HepG2 (cell line): ENCODE results near the gene ACTN4. TPM values are rescaled to one million over a fixed set of nuclear protein-coding genes. Genes with fewer than 3 reads are reported as not detected.

Experiments
- BCL6 ChIP-seq: IDR thresholded peaks from 2 replicates; pipeline ENCODE4 v1.6.1; 2016; ENCODE audit warnings: missing genetic modification reagents, missing compliant biosample characterization
- CBX1 ChIP-seq: IDR thresholded peaks from one replicate; pipeline ENCODE4 v1.6.1; 2016; ENCODE audit warnings: antibody characterized with exemption, low read depth
- DNMT3B ChIP-seq: conservative IDR thresholded peaks from 2 replicates; pipeline ENCODE4 v1.6.1; 2016; ENCODE audit warnings: missing biosample characterization, control low read depth
- ISL2 ChIP-seq: sonication (generic); formaldehyde crosslinking; IDR thresholded peaks from 2 replicates; pipeline ENCODE4 v1.5.0; 2020; ENCODE audit warnings: missing genetic modification reagents
- KLF6 ChIP-seq: IDR thresholded peaks from 2 replicates; pipeline ENCODE4 v1.8.0; 2016; ENCODE audit warnings: missing biosample characterization, missing genetic modification reagents
- MAFG ChIP-seq: sonication (generic); formaldehyde crosslinking; IDR thresholded peaks from 2 replicates; pipeline ENCODE4 v1.5.1; 2020; ENCODE audit warnings: mild to moderate bottlenecking, missing genetic modification reagents
- PRDM4 ChIP-seq: sonication (generic); formaldehyde crosslinking; IDR thresholded peaks from 2 replicates; pipeline ENCODE4 v1.9.0; 2021; ENCODE audit warnings: missing genetic modification reagents, borderline replicate concordance
- RBAK ChIP-seq: sonication (generic); formaldehyde crosslinking; IDR thresholded peaks from 2 replicates; pipeline ENCODE4 v1.5.1; 2020; ENCODE audit warnings: mild to moderate bottlenecking, missing genetic modification reagents
- SETDB1 ChIP-seq: sonication (generic); formaldehyde crosslinking; IDR thresholded peaks from 2 replicates; pipeline ENCODE4 v1.5.1; 2020; ENCODE audit warnings: missing genetic modification reagents, mild to moderate bottlenecking, borderline replicate concordance
- TFE3 ChIP-seq: IDR thresholded peaks from 2 replicates; pipeline ENCODE4 v1.6.1; 2016
- THAP11 ChIP-seq: IDR thresholded peaks from 2 replicates; pipeline ENCODE4 v1.6.1; 2016; ENCODE audit warnings: missing biosample characterization, missing genetic modification reagents
- U2AF1 ChIP-seq: fragments of 200-400 bp; formaldehyde crosslinking; optimal IDR thresholded peaks from 2 replicates; pipeline ENCODE3; 2017; ENCODE audit warnings: mild to moderate bottlenecking, low read depth, low read length
- ZBTB21 ChIP-seq: sonication (generic); formaldehyde crosslinking; IDR thresholded peaks from 2 replicates; pipeline ENCODE4 v1.4.0; 2020; ENCODE audit warnings: missing genetic modification reagents
- ZFP91 ChIP-seq: sonication (generic); formaldehyde crosslinking; IDR thresholded peaks from 2 replicates; pipeline ENCODE4 v1.9.0; 2022; ENCODE audit warnings: missing genetic modification reagents, mild to moderate bottlenecking, borderline replicate concordance
- ZMYM3 ChIP-seq: sonication (generic); formaldehyde crosslinking; IDR thresholded peaks from 2 replicates; pipeline ENCODE4 v1.5.1; 2020; ENCODE audit warnings: mild to moderate bottlenecking, missing genetic modification reagents
- ZNF207 ChIP-seq: fragments of 450-650 bp; IDR thresholded peaks from 2 replicates; pipeline ENCODE4 v1.6.1; 2016; ENCODE audit warnings: antibody characterized with exemption, borderline replicate concordance
- ZNF280D ChIP-seq: sonication (generic); formaldehyde crosslinking; IDR thresholded peaks from 2 replicates; pipeline ENCODE4 v1.5.1; 2020; ENCODE audit warnings: mild to moderate bottlenecking, missing genetic modification reagents
- ZNF382 ChIP-seq: sonication (generic); formaldehyde crosslinking; IDR thresholded peaks from 2 replicates; pipeline ENCODE4 v1.5.0; 2020; ENCODE audit warnings: missing genetic modification reagents, mild to moderate bottlenecking, borderline replicate concordance
- ZNF619 ChIP-seq: sonication (generic); formaldehyde crosslinking; IDR thresholded peaks from 2 replicates; pipeline ENCODE4 v1.4.0; 2020; ENCODE audit warnings: mild to moderate bottlenecking, missing genetic modification reagents
- ZNF768 ChIP-seq: sonication (generic); formaldehyde crosslinking; IDR thresholded peaks from 2 replicates; pipeline ENCODE4 v1.4.0; 2020; ENCODE audit warnings: missing genetic modification reagents
- ZNF781 ChIP-seq: sonication (generic); formaldehyde crosslinking; IDR thresholded peaks from 2 replicates; pipeline ENCODE4 v1.5.1; 2020; ENCODE audit warnings: borderline replicate concordance, mild to moderate bottlenecking, missing genetic modification reagents; ENCODE audit errors: not compliant biosample characterization
- ZNF784 ChIP-seq: sonication (generic); formaldehyde crosslinking; IDR thresholded peaks from 2 replicates; pipeline ENCODE4 v1.5.1; 2020; ENCODE audit warnings: missing genetic modification reagents, mild to moderate bottlenecking, borderline replicate concordance
- polyA plus RNA-seq, 8 experiments: library from polyadenylated mRNA; depleted of rRNA in 3 of 8; stranded (reverse) in 7 of 8; unstranded in 1 of 8; fragments of >200 nt; fragmentation: Illumina TruSeq in 4 of 8; extraction: Trizol in 4 of 8; gene quantifications; 2 replicates each; pipeline versions ENCODE4 v1.2.1 to v1.2.3, GENCODE V29; 2011 to 2016; ENCODE audit warnings: low read depth in 4 of 8, missing spikeins in 1 of 8, mixed read lengths in 1 of 8; ENCODE audit not compliant: insufficient read depth in 1 of 8
- total RNA-seq, 5 experiments: library from RNA; depleted of rRNA; stranded (reverse); fragments of >200 nt; fragmentation: Illumina TruSeq; extraction: Trizol; gene quantifications; 2 replicates each; pipeline ENCODE4 v1.2.3, GENCODE V29; 2016; ENCODE audit warnings: low read depth in 1 of 5

Gene ACTN4
- total and polyA plus RNA-seq, 2 of the 13 experiments (the other 11 are each of a cell fraction or from before 2014, with no cell fraction given): 171 to 192 TPM

GRCh38 chr19:38759590-38760003 lies 112.1 kb downstream of the ACTN4 start (continued):
- TF ChIP-seq ISL2 (CRISPR knock-in tag) (peak; percentile 85), ZNF619 (CRISPR knock-in tag) (no peak), TFE3 (CRISPR knock-in tag) (peak; percentile 38; the same call in 1 of the 2 replicates), ZNF207 (no peak), RBAK (CRISPR knock-in tag) (no peak), PRDM4 (CRISPR knock-in tag) (no peak), SETDB1 (no peak), CBX1 (no peak), ZNF784 (CRISPR knock-in tag) (no peak), ZNF781 (CRISPR knock-in tag) (no peak), DNMT3B (CRISPR knock-in tag) (no peak), MAFG (CRISPR knock-in tag) (no peak), ZNF280D (CRISPR knock-in tag) (peak; percentile 97), ZBTB21 (CRISPR knock-in tag) (no peak), ZNF382 (CRISPR knock-in tag) (no peak), ZFP91 (CRISPR knock-in tag) (no peak; the same call in 1 of the 2 replicates), BCL6 (peak; percentile 80), ZMYM3 (CRISPR knock-in tag) (peak; percentile 79; the same call in 1 of the 2 replicates), U2AF1 (no peak), KLF6 (peak; percentile 55; the same call in 1 of the 2 replicates), THAP11 (CRISPR knock-in tag) (peak; percentile 74), ZNF768 (CRISPR knock-in tag) (no peak)
